ENCODE data around the gene LY9. TPM values are rescaled to one million over a fixed set of nuclear protein-coding genes. Genes with fewer than 3 reads are reported as not detected.

LY9 gene
- total RNA-seq (2014; rRNA removed; shearing (Covaris generic)): not detected in 2 replicates

- no peak for DNase-seq (ENCODE audit: low spot score)
Measured at GRCh38 chr1:160795951-160796383, at the start of gene LY9. TSS of gene LY9 (plus strand) at chr1:160796174. CDS start at chr1:160796188, 14 bp downstream.

GRCh38 chr1:160746836-160747500 is 49.0 kb upstream of the LY9 start:
- DNase-seq (ENCODE audit: low spot score): no peak

GRCh38 chr1:160747717-160748116 is 48.3 kb upstream of the LY9 start:
- no peak for DNase-seq (ENCODE audit: low spot score)

GRCh38 chr1:160748181-160748877 is 47.6 kb upstream of the LY9 start:
- peak; percentile 29 for DNase-seq (ENCODE audit: low spot score)

GRCh38 chr1:160748878-160749269 is 47.1 kb upstream of the LY9 start:
- DNase-seq (ENCODE audit: low spot score): no peak

- no peak for DNase-seq (ENCODE audit: low spot score)
Measured at GRCh38 chr1:160750608-160751007, 45.4 kb upstream of the LY9 start.

- no peak for DNase-seq (ENCODE audit: low spot score)
Measured at GRCh38 chr1:160752406-160752805, 43.6 kb upstream of the LY9 start.

GRCh38 chr1:160752924-160753323 is 43.0 kb upstream of the LY9 start:
- DNase-seq (ENCODE audit: low spot score): no peak

- DNase-seq (ENCODE audit: low spot score): no peak
Measured at GRCh38 chr1:160753594-160753993, 42.4 kb upstream of the LY9 start.

- no peak for DNase-seq (ENCODE audit: low spot score)
Measured at GRCh38 chr1:160755461-160755860, 40.5 kb upstream of the LY9 start.

GRCh38 chr1:160755911-160756848 is 39.8 kb upstream of the LY9 start:
- DNase-seq (ENCODE audit: low spot score): no peak

- DNase-seq (ENCODE audit: low spot score): no peak
Measured at GRCh38 chr1:160756849-160757201, 39.1 kb upstream of the LY9 start.

- no peak for DNase-seq (ENCODE audit: low spot score)
Measured at GRCh38 chr1:160758521-160758920, 37.5 kb upstream of the LY9 start.

- DNase-seq (ENCODE audit: low spot score): no peak
Measured at GRCh38 chr1:160759740-160760139, 36.2 kb upstream of the LY9 start.

GRCh38 chr1:160761046-160761445 is 34.9 kb upstream of the LY9 start:
- DNase-seq (ENCODE audit: low spot score): no peak

GRCh38 chr1:160761886-160762285 is 34.1 kb upstream of the LY9 start:
- no peak for DNase-seq (ENCODE audit: low spot score)

- no peak for DNase-seq (ENCODE audit: low spot score)
Measured at GRCh38 chr1:160763993-160764392, 32.0 kb upstream of the LY9 start.

- no peak for DNase-seq (ENCODE audit: low spot score)
Measured at GRCh38 chr1:160767395-160768294, 28.3 kb upstream of the LY9 start.

- peak; percentile 27 for DNase-seq (ENCODE audit: low spot score)
Measured at GRCh38 chr1:160768295-160768657, 27.7 kb upstream of the LY9 start.

GRCh38 chr1:160772331-160772730 is 23.6 kb upstream of the LY9 start:
- DNase-seq (ENCODE audit: low spot score): no peak

GRCh38 chr1:160773093-160773492 is 22.9 kb upstream of the LY9 start:
- DNase-seq (ENCODE audit: low spot score): no peak

Data from HT-29 (cell line).